ENCODE results near the gene SLC6A3. TPM values are rescaled to one million over a fixed set of nuclear protein-coding genes. Genes with fewer than 3 reads are reported as not detected.

Gene SLC6A3
- total and polyA plus RNA-seq, 2 donors (not counting 3 experiments of a cell fraction or from before 2014, with no cell fraction given): not detected

GRCh38 chr5:1346627-1347440, 98.4 kb downstream of the SLC6A3 start:
- POLR2A ChIA-PET: no interaction called here
- CTCF ChIA-PET: interaction anchor here (1.5 kb wide), 1 partner anchor 298 kb away, joined by 5 read pairs; no protein-coding TSS in a partner anchor
- Histone ChIP-seq H4K20me1 (replicated peaks; ENCODE audit: control insufficient read depth, extremely low read depth, insufficient read depth, low read length) (no peaks in the 10 kb centered on the region), H3K36me3 (ENCODE audit: control insufficient read depth in 2 of 2, extremely low read depth in 1 of 2, insufficient read depth in 2 of 2, low read length in 2 of 2) (peaks cover 0 to 9% of the 10 kb centered on the region in 2 experiments), H2AFZ (ENCODE audit: low read depth, low read length) (no peak overlapping the region), H3K79me2 (ENCODE audit: control insufficient read depth, insufficient read depth, low read length) (peaks cover 16% of the 10 kb centered on the region), H3K4me1 (ENCODE audit: control insufficient read depth, extremely low read depth, insufficient read depth, low read length) (peaks cover 9% of the 10 kb centered on the region), H3K4me2 (ENCODE audit: insufficient read depth, low read length) (no peak overlapping the region), H3K9me1 (replicated peaks; ENCODE audit: control insufficient read depth, extremely low read depth, insufficient read depth, low read length) (no peaks in the 10 kb centered on the region), H3K9ac (replicated peaks; ENCODE audit: extremely low read depth, insufficient read depth, low read length) (no peak overlapping the region), H3K27ac (ENCODE audit: insufficient read depth, low read depth, low read length) (no peak overlapping the region), H3K4me3 (replicated peaks in 1 of 3; ENCODE audit: insufficient read depth in 1 of 3, low read depth in 1 of 3, low read length in 3 of 3) (no peak overlapping the region), H3K9me3 (replicated peaks; ENCODE audit: control insufficient read depth, insufficient read depth, low read length) (no peaks in the 10 kb centered on the region), H3K27me3 (ENCODE audit: control insufficient read depth in 2 of 2, insufficient read depth in 2 of 2, low read length in 2 of 2) (no peaks in the 10 kb centered on the region)
- DNase-seq (ENCODE audit: low read depth, low spot score): no peak
- dilution Hi-C loops (cut with MboI; ENCODE audit: extremely low pct_ligation_motif_present, low sequenced_read_pairs): no loop called here
- no peak for TF ChIP-seq FOS (IDR thresholded peaks at IDR 0.05; ENCODE audit: borderline replicate concordance, insufficient read depth, low read length)
- TF ChIP-seq JUN (IDR thresholded peaks at IDR 0.05; ENCODE audit: borderline replicate concordance, insufficient read depth, insufficient read length, low read depth): no peak
- TF ChIP-seq POLR2A (IDR thresholded peaks at IDR 0.05; ENCODE audit: low read depth, low read length): no peak
- no peak for TF ChIP-seq CTCF (IDR thresholded peaks at IDR 0.05; ENCODE audit: extremely low read depth in 1 of 2, insufficient read depth in 1 of 2, low read depth in 1 of 2, low read length in 2 of 2)
- TF ChIP-seq MAX (IDR thresholded peaks at IDR 0.05; ENCODE audit: insufficient read depth, insufficient read length): no peak
- TF ChIP-seq GATA2 (IDR thresholded peaks at IDR 0.05; ENCODE audit: insufficient read depth, insufficient read length, low read depth, low read length): no peak
- no peak for TF ChIP-seq EZH2 (IDR thresholded peaks at IDR 0.05; ENCODE audit: borderline replicate concordance, low read depth, low read length, severe bottlenecking)
- TF ChIP-seq POLR2AphosphoS5 (IDR thresholded peaks at IDR 0.05; ENCODE audit: insufficient read depth, low read depth, low read length): no peak
- no peak for TF ChIP-seq MYC (IDR thresholded peaks at IDR 0.05; ENCODE audit: low read depth, low read length)
- FAIRE-seq: no peak
- BruUV-seq (replicated peaks): no TSS peak
- intact Hi-C loops (cut with micrococcal nuclease): no loop called here
